Myocyte (in vitro differentiated cells): ENCODE data around the gene CNTROB. TPM values are rescaled to one million over a fixed set of nuclear protein-coding genes. Genes with fewer than 3 reads are reported as not detected.

Source experiments
- DNase-seq: peaks from one replicate; pipeline ENCODE4 v3.0.0-alpha.2; 2012; ENCODE audit warnings: low read depth
- total RNA-seq: library from RNA; depleted of rRNA; stranded (reverse); fragments of >200 nt; gene quantifications from 2 replicates; pipeline ENCODE4 v1.2.3, GENCODE V29; 2014

CNTROB gene
- total RNA-seq, 1 donor from 2014 or later = 14.1 TPM

DNA sequence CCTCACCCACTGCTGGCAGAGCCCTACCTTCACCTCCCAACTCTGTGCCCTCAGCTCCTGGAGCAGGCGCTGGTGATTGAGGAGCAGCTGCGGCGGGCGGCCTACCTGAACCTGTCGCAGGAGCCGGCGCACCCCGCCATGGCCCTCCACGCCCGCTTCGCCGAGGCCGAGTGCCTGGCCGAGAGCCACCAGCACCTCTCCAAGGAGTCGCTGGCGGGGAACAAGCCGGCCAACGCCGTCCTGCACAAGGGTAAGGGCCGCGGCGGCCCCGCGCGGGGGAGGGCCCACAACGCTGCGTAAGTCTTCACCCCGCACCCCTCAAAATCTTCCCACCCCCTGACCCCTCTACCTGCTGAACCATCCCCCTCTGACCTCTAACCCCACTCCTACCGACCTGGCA is 22.9 kb upstream of the CNTROB start:
- DNase-seq = no peak

DNA sequence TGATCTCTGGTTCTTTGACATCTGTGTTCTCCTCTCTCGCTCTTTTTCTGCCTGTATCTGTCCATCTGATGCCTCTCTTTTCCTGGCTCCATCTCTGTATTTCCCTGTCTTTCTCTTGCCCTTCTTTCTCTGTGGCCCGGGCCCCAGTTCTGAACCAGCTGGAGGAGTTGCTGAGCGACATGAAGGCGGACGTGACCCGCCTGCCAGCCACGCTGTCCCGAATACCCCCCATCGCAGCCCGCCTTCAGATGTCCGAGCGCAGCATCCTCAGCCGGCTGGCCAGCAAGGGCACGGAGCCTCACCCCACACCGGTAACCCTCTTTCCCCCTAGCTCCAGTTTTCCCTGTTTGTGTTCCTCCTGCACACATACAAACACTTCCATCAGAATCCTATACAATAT is 21.7 kb upstream of the CNTROB start:
- no peak for DNase-seq

- DNase-seq = no peak
Observed at GRCh38 chr17:7910711-7911110, 21.3 kb upstream of the CNTROB start.

GRCh38 chr17:7911116-7911515 is 20.9 kb upstream of the CNTROB start:
- no peak for DNase-seq

GRCh38 chr17:7912927-7913524 is 19.0 kb upstream of the CNTROB start:
- DNase-seq = peak; percentile 70

DNA sequence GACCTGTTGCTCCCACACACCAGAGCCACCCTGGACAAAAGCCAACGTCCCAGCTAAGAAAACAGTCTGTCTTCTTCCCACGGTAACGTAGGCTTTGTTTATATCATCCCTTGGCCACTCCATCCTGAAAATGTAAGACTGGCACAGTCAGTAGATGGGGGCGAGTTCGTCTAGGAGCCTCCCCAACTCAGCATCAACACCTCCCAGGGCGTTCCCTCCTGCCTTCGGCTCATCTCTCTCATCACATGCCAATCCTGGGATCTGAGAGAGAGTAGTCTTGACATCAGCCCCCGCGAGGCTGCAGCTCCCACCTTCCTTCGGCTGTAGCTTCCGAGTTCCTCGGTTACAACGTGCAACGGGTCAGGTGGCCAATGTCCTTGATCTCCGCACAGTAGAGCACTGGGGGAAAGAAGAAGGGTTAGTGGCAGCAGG is 16.8 kb upstream of the CNTROB start:
- DNase-seq = no peak

GRCh38 chr17:7915611-7916384 is 16.2 kb upstream of the CNTROB start, which contains the start of gene RNF227:
RNF227 (minus strand) TSS chr17:7916289; CDS start chr17:7916195, 94 bp downstream.
- DNase-seq = peak; percentile 93

DNA sequence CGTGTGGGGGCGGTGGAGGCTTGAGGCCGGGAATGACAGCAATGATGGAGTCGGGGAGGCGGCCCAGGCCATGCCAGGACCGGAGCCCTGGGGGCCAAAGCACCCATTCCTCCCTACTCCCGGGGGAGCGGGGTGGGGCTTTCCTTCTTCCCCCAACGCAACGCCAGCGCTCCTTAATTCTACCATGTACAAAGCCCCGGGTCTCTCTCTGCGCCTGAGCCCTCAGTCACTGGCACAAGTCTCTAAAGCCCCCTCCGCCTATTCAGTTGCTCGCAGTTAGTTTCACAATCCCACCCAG is 15.7 kb upstream of the CNTROB start:
- DNase-seq = no peak

DNA sequence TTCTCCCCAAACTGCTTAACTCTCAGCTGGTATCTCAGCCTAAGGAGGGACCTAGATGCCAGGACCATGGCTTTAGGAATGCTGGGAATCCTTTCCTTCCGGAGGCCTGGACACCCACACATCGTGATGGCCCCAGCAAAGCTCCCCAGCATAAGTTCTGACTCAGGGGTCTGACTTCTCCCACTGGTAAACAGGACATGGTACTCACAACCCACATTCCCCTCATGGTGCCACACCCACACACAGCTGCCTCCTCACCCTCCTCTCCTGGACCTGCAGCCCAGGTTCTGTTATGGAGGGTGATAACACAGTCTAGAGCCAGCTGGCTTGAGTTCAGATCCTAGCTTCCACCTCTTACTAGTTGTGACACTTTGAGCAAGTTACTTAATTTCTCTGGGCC is 15.2 kb upstream of the CNTROB start:
- peak; percentile 77 for DNase-seq

- DNase-seq = no peak
Observed at GRCh38 chr17:7922269-7922844, 9.6 kb upstream of the CNTROB start.

DNA sequence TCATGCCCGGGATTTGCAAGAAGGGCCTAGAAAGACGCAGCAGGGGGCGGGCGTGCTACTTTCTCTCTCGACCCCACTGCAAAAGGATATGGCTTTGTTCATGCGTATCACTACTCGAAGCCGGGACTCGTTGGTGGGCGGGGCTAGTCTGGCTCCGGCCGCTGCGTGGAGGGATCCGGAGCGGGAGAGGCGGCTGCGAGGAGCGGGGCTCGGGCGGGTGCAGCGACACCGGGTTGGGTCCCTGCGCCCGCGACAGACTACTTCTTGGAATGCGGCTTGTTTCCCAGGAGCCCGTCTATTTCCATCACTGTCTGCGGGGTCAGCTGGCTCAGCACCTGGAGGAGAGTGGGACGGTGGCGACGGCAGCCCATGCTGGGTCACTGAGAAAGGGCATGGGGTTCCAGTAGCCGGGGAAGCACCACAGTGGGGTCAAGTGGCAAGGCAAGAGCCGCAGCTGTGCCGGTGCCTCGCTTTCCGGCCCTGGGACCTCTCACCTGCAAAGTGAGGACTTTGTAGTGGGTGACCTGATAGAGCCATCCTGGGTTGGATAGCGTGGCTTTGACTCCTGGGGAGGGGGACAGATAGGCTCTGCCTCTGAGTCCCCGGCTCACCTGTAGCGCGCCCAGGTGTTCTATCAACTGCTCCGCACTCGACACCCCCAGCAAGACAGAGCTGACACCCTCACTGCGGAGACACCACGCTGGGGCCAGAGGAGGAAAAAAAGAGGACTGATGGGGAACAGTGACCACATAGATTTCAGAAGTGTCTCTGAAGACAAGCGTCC is 9.0 kb upstream of the CNTROB start:
- no peak for DNase-seq

DNA sequence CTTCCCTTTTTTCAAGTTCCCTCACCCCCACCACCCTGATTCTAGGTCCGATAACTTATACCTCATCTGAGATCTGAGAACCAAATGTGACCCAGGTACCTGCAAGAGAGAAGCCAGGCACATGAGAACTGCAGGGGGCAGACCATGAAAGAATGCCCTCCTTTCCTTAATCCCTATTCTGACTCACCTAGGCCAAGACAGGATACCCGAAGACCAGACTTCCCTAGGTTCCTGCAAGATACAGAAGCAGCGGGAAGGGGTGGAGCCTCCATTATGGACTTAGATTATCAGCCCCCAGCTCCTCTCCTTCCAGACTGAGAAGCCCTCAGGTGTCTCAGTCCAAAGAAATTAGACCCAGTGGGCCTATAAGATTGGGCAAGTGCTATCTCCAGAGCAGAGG is 4.4 kb upstream of the CNTROB start:
- no peak for DNase-seq

DNA sequence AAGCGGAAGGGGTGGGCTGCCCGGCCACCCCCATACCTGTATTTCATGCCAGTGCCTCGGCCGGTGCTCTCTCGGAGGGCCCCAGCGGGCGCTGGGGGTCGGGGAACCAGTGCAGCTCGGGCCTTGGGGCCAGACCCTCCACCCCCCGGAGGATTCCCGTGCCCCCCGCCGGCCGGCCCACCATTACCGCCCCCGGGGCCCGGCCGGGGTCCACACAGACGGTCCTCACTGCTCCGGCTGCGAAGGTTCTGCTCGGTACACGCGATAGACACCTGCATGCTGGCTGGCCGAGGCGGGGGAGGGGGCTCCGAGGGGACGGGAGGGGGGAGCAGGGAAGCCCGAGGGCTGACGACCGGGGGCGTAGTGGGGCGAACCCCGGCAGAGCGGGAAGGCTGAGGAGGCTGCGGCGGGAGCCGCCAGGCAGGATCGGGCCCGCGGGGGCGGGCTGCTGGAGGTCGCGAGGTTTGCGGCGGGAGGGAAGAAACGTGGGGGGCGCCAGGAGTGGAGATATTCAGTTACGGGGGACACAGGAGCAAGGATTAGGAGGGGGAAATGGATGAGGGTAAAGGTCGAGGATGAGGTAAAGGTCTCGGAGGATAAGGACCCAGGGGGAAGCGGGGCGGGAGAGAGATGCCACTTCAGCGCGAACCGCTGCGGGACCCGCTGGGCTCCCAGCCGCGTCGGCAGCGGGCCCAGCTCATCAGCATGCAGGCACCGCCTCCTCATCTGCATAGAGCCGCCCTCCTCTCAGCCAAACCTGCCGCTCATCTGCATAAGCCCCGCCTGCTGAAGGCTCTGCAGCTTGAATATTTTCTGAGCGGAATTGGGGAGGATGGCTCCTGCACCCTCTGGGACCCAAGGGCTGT is 2.6 kb upstream of the CNTROB start, which contains the start of gene KCNAB3:
TSS of gene KCNAB3 (minus strand) at position 699 of the 866 bp plus-strand sequence. CDS start at position 278, 421 bp downstream.
- no peak for DNase-seq

- no peak for DNase-seq
Observed at GRCh38 chr17:7930841-7931631, 970 bp upstream of the CNTROB start.

DNA sequence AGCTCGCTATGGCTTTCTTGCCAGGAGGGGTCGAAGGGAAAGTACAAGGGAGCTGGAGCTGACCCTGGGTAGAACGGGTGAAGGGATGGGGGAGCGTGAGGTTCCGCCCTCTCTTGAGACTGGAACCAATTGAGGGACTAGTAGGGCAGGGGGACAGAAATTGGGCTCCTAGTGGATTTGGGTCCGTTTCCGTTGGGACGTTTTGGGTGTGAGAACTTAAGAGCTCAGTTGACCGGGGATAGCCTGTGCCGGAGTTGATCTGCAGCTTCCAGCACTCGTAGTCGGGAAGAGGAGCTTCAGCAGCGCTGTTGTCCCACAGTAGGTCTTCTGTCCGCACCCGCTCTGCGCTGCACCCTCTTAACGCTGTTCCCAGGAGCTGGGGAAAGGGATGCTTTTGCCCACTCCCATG is 481 bp downstream of the CNTROB start:
- peak; percentile 40 for DNase-seq

DNA sequence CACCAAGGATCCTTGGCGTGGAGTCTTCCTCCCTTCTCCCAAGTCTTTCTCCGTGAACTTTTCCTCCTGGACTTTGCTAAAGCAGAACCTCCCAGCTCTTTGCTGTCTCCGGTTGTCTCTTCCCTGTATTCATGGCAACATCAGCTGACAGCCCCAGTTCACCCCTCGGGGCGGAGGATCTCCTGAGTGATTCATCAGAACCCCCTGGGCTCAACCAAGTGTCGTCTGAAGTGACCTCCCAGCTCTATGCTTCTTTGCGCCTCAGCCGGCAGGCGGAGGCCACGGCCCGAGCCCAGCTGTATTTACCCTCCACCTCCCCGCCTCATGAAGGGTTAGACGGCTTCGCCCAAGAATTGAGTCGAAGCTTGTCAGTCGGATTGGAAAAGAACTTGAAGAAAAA is 943 bp downstream of the CNTROB start:
- peak; percentile 72 for DNase-seq

DNA sequence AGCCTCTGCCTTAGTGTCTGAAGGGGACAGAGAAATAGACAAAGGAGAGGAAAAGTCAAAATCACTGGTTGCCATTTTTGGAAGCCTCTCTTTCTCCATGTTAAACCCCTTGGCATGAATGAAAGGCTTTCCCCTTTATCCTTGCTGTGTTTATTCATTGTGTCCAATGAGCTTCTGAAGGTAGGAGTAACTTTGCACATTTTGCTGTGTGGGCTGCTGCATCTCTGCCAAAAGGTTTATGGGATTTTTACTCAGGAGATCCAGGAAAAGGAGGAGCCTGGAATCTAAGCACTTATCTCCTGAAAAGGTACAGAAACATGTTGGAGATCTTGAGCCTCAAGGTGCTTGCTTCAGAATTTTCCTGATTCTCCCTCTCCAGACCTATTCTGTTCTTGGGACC is 3.9 kb downstream of the CNTROB start:
- DNase-seq = no peak

GRCh38 chr17:7940034-7940433 is 8.0 kb downstream of the CNTROB start:
- no peak for DNase-seq

- DNase-seq = peak; percentile 23
Observed at GRCh38 chr17:7940743-7941142, 8.7 kb downstream of the CNTROB start.

DNA sequence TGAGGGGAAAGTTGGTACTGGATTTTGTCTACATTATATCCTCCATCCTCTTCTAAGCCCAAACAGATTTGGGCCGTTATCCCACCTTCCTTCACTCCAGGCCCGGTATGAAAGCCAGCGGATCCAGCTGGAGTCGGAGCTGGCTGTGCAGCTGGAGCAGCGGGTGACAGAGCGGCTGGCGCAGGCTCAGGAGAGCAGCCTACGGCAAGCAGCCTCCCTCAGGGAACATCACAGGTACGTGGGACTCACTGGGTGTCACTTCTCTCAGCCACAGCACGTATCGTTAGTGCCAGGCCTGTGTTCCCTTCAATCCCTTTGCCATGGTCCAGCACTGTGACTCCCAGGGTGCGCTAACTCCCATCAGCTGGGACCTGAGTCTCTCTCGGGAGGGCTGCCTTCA is 11.3 kb downstream of the CNTROB start:
- no peak for DNase-seq
